ENCODE data around the gene C5orf15.

DNA sequence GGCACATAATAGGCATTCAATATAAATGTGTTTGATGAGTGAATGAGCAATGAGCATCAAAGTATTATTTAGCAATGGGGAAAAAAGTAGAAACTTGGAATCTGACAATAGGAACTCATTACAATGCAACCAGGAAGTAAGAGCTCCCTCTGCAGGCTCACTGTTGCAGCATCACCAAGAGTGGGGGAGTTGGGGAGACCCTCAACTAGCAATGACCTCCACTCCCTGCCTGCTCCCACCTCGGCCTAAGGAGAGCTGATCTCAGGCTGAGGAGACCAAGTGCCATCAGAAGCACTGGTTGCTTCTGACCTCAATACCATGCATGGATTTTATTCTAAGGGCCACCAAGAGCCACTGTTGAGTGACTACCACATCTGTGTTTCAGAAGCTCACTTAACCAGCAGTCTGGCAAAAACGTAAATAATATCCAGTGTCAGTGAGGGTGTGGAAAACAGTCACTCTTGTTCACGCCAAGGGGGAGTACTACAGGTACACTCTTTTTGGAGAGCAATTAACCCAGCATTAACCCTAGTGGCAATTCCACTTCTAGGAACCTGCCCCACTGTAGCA, 28.3 kb upstream of the C5orf15 start:
- TF ChIP-seq, protein P1, sequence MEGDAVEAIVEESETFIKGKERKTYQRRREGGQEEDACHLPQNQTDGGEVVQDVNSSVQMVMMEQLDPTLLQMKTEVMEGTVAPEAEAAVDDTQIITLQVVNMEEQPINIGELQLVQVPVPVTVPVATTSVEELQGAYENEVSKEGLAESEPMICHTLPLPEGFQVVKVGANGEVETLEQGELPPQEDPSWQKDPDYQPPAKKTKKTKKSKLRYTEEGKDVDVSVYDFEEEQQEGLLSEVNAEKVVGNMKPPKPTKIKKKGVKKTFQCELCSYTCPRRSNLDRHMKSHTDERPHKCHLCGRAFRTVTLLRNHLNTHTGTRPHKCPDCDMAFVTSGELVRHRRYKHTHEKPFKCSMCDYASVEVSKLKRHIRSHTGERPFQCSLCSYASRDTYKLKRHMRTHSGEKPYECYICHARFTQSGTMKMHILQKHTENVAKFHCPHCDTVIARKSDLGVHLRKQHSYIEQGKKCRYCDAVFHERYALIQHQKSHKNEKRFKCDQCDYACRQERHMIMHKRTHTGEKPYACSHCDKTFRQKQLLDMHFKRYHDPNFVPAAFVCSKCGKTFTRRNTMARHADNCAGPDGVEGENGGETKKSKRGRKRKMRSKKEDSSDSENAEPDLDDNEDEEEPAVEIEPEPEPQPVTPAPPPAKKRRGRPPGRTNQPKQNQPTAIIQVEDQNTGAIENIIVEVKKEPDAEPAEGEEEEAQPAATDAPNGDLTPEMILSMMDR (conservative IDR thresholded peaks at IDR 0.05; ENCODE audit: low read depth, low read length), result peak; percentile 70
- TF ChIP-seq EZH2 (IDR thresholded peaks at IDR 0.05; ENCODE audit: low read length, unreplicated experiment), result no peak
- no peak for TF ChIP-seq EZH2phosphoT487 (IDR thresholded peaks at IDR 0.05; ENCODE audit: borderline replicate concordance, low read length)
